ENCODE measurements around the gene IRGM.
A peak's percentile ranks its signal among the peaks of the same experiment; 100 is the strongest.
"Not testable (repeated sequence)": the region's sequence is repeated elsewhere in the genome, so short reads cannot be mapped to it uniquely, and the experiment has no call there.

IRGM gene

GRCh38 chr5:150846308-150846653 lies at the start of gene IRGM:
Gene IRGM, plus strand, starts transcription at chr5:150846521. Its CDS starts 1,603 bp downstream, at chr5:150848124.
- DNase-seq (ENCODE audit: low read depth in 4 of 4, low spot score in 1 of 4) = not testable (repeated sequence)

GRCh38 chr5:150797384-150797783 lies 48.9 kb upstream of the IRGM start:
- no peak for DNase-seq (ENCODE audit: low read depth in 4 of 4, low spot score in 1 of 4)

- DNase-seq (ENCODE audit: low read depth in 4 of 4, low spot score in 1 of 4) = no peak
These were observed 45.0 kb upstream of the IRGM start for GRCh38 chr5:150801117-150801927.

GRCh38 chr5:150804388-150804787 lies 41.9 kb upstream of the IRGM start:
- DNase-seq (ENCODE audit: low read depth in 4 of 4, low spot score in 1 of 4) = no peak

- DNase-seq (ENCODE audit: low read depth in 4 of 4, low spot score in 1 of 4) = no peak
These were observed 37.0 kb upstream of the IRGM start for GRCh38 chr5:150809363-150809762.

DNA sequence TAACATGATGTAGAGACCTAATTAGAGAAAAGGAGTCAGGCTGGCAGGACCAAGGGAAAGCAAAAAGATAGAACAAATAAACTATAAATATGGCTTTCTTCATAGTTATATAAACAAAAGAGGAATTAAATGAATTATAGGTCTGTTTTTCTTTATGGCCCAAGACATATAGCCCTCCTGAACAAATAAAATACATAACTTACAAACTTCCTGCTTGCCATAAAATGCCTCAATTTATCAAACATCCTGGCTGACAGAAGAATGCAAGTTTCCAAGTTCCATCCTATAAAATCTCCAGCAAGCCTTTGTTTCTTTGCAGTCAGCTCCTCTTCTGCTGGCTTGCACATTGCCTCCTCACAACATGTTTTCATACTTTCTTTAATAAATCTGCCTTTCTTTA lies 31.3 kb upstream of the IRGM start:
- DNase-seq (ENCODE audit: low read depth in 4 of 4, low spot score in 1 of 4) = no peak

DNA sequence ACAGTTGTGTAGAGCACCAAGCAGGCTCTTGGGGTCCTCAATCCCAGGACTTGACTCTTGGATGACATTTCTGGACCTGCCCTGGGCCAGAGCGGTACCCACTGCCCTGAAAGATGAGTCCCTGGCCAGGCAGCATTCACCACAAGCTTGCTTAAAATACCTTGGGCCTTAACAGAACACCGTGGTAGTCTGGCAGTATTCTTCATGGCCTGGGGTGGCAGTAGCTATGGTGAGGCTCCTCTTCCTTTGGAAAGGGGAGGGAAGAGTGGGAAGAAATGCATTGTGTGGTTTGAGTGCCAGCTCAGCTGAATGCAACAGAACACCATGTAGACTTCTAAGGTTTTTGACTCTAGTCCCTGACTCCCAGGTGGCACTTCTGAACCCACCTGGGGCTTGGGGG lies 29.4 kb upstream of the IRGM start:
- DNase-seq (ENCODE audit: low read depth in 4 of 4, low spot score in 1 of 4) = no peak

DNA sequence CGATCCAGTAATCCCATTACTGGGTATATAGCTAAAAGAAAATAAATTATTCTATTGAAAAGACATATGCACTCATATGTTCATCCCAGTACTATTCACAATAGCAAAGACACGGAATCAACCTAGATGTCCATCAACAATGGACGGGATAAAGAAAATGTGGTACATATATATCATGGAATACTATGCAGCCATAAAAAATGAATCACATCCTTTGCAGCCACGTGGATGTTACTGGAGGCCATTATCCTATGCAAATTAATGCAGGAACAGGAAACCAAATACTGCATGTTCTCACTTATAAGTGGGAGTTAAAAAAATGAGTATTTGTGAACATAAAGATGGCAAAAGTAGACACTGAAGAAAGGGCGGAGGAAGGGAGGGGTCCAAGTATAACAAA lies 16.6 kb upstream of the IRGM start:
- no peak for DNase-seq (ENCODE audit: low read depth in 4 of 4, low spot score in 1 of 4)

DNA sequence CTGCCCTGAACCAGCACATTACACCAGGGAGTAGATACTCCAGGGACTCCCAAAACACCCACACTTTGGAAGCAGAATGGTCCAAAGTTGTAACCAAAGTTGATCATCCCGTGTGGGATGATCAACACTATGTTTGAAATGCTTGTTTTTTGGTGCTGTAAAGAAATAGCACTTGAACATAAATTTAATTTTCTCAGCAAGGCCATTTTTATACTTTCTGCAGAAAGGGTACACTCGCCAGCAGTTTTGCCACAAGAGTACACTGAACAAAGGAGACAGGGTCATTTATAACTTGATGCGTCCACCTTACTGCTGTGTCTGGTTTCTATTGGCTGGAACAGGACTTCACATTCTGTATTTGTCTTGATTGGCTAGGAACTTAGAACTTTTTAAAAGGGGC lies 14.5 kb upstream of the IRGM start:
- DNase-seq (ENCODE audit: low read depth in 4 of 4, low spot score in 1 of 4) = not testable (repeated sequence)

DNA sequence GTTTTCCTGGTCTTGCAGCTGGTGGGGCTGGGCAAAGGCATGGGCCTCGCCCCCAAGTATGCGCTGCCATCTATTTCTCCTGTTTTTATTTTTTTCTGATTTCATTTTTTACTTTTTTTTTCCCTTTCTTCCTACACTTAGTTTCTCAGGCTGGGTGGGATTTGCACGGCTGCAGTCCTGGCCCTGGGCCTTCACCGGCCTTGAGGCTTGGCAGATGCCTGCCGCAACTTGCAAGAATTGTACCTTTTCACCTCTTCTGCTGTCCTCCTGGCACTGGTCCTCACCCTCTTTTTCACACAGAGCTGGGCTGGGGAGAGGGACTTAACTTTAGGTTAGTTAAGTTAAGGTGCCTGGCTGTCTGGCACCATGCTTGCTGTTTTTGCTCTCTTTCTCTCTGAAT lies 10.3 kb upstream of the IRGM start:
- no peak for DNase-seq (ENCODE audit: low read depth in 4 of 4, low spot score in 1 of 4)

DNA sequence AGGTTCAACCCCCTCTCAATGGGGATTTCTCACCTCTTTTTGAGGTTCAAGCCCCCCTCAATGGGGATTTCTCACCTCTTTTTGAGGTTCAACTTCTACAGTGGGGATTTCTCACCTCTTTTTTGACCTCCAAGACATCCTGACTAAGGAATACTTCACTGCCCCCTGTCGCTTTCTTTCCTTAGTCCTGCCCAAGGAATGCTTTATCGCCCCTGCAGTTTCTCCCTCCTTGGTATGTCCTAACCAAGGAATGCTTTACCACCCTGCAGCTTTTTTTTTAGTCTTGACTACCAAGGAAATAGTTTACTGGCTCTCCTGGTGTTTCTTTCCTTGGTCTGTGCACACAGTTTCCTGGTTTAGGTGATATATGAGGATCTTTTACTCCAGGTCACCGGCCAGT lies 9.6 kb upstream of the IRGM start:
- DNase-seq (ENCODE audit: low read depth in 4 of 4, low spot score in 1 of 4) = no peak

DNA sequence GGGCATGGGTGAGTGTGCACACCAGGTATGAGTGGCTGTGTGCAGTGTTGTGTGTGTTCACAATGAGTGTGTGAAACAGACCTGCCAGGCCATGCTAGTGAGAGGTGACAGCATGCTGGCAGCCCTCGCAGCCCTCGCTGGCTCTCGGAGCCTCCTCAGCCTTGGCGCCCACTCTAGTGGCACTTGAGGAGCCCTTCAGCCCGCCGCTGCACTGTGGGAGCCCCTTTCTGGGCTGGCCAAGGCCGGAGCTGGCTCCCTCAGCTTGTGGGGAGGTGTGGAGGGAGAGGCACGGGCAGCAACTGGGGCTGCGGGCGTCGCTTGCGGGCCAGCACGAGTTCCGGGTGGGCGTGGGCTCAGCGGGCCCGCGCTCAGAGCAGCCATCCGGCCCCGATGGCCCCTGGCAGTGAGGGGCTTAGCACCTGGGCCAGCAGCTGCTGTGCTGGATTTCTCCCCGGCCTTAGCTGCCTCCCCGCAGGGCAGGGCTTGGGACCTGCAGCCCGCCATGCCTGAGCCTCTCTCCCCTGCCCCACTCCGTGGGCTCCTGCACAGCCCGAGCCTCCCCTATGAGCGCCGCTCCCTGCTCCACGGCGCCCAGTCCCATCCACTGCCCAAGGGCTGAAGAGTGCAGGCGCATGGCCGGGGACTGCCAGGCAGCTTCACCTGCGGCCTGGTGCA lies 999 bp upstream of the IRGM start:
- not testable (repeated sequence) for DNase-seq (ENCODE audit: low read depth in 4 of 4, low spot score in 1 of 4)

DNA sequence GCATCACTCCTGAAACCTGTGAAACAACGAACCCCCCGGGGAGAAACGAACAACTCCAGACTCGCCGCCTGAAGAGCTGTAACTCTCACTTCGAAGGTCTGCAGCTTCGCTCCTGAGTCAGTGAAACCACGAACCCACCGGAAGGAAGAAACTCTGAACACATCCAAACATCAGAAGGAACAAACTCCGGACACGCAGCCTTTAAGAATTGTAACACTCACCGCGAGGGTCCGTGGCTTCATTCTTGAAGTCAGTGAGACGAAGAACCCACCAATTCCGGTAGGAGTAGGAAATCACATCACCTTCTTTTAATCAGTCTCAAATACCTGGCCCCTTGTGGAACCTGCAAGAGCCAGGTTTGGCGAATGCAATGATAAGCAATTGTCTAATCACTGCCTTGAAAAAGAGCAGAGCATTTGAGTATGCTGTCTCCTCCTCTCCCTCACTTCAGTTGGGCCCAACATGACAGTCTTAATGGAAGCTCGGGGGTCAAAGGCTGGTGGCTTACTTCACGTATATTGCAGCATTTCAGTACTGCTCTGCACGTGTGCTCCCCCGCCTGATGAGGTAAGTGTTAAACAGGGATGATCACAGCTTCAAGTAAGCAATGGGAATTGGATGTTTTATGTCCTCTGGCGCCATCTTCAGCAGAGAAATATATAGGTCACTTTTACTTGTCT lies 473 bp downstream of the IRGM start:
- peak; percentile 25 to 36 (median 28) for DNase-seq (ENCODE audit: low read depth in 4 of 4, low spot score in 1 of 4)

DNA sequence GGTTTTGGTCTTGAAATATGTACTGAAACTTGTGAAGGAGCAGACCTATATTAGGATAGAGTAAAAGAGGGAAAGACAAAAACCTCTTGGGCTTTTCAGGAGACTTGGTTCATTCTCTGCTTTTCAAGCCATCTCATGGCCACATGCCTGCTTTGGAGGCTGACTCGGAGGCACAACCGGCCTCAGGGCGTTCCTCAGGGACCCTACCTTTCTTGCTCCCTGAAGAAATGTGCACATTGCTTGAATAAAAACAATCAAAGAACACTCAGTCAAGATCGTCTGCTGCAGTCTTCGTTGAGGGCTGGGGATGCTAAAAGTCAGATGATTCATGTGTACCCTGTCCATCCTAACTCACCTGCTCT lies 994 bp downstream of the IRGM start:
- DNase-seq (ENCODE audit: low read depth in 4 of 4, low spot score in 1 of 4) = no peak

DNA sequence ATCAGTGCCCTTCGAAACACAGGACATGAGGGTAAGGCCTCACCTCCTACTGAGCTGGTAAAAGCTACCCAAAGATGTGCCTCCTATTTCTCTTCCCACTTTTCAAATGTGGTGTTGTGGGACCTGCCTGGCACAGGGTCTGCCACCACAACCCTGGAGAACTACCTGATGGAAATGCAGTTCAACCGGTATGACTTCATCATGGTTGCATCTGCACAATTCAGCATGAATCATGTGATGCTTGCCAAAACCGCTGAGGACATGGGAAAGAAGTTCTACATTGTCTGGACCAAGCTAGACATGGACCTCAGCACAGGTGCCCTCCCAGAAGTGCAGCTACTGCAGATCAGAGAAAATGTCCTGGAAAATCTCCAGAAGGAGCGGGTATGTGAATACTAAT lies 1.9 kb downstream of the IRGM start:
- DNase-seq (ENCODE audit: low read depth in 4 of 4, low spot score in 1 of 4) = no peak

- no peak for DNase-seq (ENCODE audit: low read depth in 4 of 4, low spot score in 1 of 4)
These were observed 4.7 kb downstream of the IRGM start for GRCh38 chr5:150851039-150851438.

GRCh38 chr5:150853561-150853960 lies 7.2 kb downstream of the IRGM start:
- DNase-seq (ENCODE audit: low read depth in 4 of 4, low spot score in 1 of 4) = no peak

GRCh38 chr5:150856700-150857099 lies 10.4 kb downstream of the IRGM start:
- DNase-seq (ENCODE audit: low read depth in 4 of 4, low spot score in 1 of 4) = not testable (repeated sequence)

- DNase-seq (ENCODE audit: low read depth in 4 of 4, low spot score in 1 of 4) = no peak
These were observed 14.0 kb downstream of the IRGM start for GRCh38 chr5:150860246-150860821.

GRCh38 chr5:150862070-150862469 lies 15.7 kb downstream of the IRGM start:
- DNase-seq (ENCODE audit: low read depth in 4 of 4, low spot score in 1 of 4) = no peak

- no peak for DNase-seq (ENCODE audit: low read depth in 4 of 4, low spot score in 1 of 4)
These were observed 33.0 kb downstream of the IRGM start for GRCh38 chr5:150879358-150879757.

Data from stimulated activated CD4-positive, alpha-beta T cell treated with anti-CD3 and anti-CD28 coated beads, Interleukin-1b, Interleukin-23, amount 100 ng/mL, for 24 hours (primary cell).